ENCODE data around the gene IPPK. TPM values are rescaled to one million over a fixed set of nuclear protein-coding genes. Genes with fewer than 3 reads are reported as not detected.

The IPPK gene
- total and polyA plus RNA-seq, 2 donors (not counting 1 experiment from before 2014, with no cell fraction given), result 6.8 to 8.7 TPM

DNA sequence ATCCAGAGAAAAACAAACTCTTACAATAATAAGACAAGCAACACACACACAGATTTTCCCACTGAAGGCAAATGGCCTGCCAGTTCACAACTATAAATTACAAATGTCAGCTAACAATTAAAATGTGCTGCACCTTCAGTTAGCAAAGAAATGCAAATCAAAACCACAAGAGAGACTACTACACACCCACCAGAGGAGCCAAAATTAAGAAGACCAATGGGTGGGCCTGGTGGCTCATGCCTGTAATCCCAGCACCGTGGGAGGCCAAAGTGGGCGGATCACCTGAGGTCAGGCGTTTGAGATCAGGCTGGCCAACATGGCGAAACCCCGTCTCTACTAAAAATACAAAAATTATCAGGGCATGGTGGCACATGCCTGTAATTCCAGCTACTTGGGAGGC, 15.1 kb upstream of the IPPK start:
- Histone ChIP-seq H3K27me3 (replicated peaks in 1 of 4; ENCODE audit: control extremely low read depth in 1 of 4, control insufficient read depth in 3 of 4, insufficient read depth in 4 of 4, low read length in 3 of 4) (no peaks in the 10 kb centered on the region), H3K36me3 (replicated peaks in 1 of 2; ENCODE audit: control extremely low read depth in 1 of 2, control insufficient read depth in 1 of 2, extremely low read depth in 1 of 2, insufficient read depth in 2 of 2, low read length in 1 of 2) (no peaks in the 10 kb centered on the region), H3K79me2 (ENCODE audit: control insufficient read depth, insufficient read depth, low read length) (no peaks in the 10 kb centered on the region), H3K9ac (ENCODE audit: low read length) (no peak overlapping the region), H3K4me3 (ENCODE audit: control extremely low read depth in 1 of 5, extremely low read depth in 1 of 5, insufficient read depth in 1 of 5, low read depth in 2 of 5, low read length in 4 of 5) (no peak overlapping the region), H4K20me1 (ENCODE audit: control insufficient read depth, insufficient read depth, low read length, poor library complexity, severe bottlenecking) (no peaks in the 10 kb centered on the region), H3K9me3 (ENCODE audit: control extremely low read depth in 1 of 3, control insufficient read depth in 2 of 3, insufficient read depth in 1 of 3, low read length in 2 of 3) (peaks cover 0 to 20% (median 3%) of the 10 kb centered on the region in 3 donors), H3K4me2 (replicated peaks; ENCODE audit: low read depth, low read length, poor library complexity, severe bottlenecking) (no peak overlapping the region), H2AFZ (ENCODE audit: insufficient read depth, low read depth, low read length, poor library complexity, severe bottlenecking) (no peak overlapping the region), H3K4me1 (ENCODE audit: control insufficient read depth in 2 of 2, insufficient read depth in 2 of 2, low read length in 2 of 2) (peaks cover 0 to 3% of the 10 kb centered on the region in 2 donors), H3K27ac (ENCODE audit: low read length in 2 of 2) (no peak overlapping the region)
- TF ChIP-seq, protein P1, sequence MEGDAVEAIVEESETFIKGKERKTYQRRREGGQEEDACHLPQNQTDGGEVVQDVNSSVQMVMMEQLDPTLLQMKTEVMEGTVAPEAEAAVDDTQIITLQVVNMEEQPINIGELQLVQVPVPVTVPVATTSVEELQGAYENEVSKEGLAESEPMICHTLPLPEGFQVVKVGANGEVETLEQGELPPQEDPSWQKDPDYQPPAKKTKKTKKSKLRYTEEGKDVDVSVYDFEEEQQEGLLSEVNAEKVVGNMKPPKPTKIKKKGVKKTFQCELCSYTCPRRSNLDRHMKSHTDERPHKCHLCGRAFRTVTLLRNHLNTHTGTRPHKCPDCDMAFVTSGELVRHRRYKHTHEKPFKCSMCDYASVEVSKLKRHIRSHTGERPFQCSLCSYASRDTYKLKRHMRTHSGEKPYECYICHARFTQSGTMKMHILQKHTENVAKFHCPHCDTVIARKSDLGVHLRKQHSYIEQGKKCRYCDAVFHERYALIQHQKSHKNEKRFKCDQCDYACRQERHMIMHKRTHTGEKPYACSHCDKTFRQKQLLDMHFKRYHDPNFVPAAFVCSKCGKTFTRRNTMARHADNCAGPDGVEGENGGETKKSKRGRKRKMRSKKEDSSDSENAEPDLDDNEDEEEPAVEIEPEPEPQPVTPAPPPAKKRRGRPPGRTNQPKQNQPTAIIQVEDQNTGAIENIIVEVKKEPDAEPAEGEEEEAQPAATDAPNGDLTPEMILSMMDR (IDR thresholded peaks at IDR 0.05), result no peak
- no peak for TF ChIP-seq EZH2 (IDR thresholded peaks at IDR 0.05; ENCODE audit: borderline replicate concordance, insufficient read depth, low read depth, low read length, poor library complexity, severe bottlenecking)
- ChIA-PET CTCF (no interaction called here), POLR2A (no interaction called here)
- DNase-seq, result no peak
- intact Hi-C loops (cut with micrococcal nuclease), result no loop called here
- no peaks in the 10 kb centered on the region for H3K27me3 Mint-ChIP-seq
- no peak overlapping the region for H3K27ac Mint-ChIP-seq
- peaks cover 6% of the 10 kb centered on the region for H3K9me3 Mint-ChIP-seq (ENCODE audit: insufficient read depth)
- peaks cover 9% of the 10 kb centered on the region for H3K4me1 Mint-ChIP-seq
- no peak for ATAC-seq (ENCODE audit: low read depth)
- H3K4me3 Mint-ChIP-seq, result no peak overlapping the region
- 70% methylated on average over 3 of the region's 5 CpGs for WGBS (ENCODE audit: insufficient coverage)

DNA sequence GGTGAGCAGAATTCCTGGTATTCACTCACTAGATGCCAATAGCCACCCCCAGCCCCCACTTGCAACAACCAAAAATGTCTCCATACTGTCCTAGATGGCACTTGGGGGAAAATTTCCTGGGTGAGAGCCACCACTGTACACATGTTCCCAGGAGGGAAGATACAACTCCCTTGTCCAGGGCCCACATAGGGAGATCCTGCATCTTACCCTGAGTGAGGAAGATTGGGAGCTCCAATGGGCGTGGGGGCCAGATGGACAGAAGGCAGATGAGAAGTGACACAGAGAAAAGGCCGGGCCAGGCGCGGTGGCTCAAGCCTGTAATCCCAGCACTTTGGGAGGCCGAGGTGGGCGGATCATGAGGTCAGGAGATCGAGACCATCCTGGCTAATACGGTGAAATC, 12.3 kb upstream of the IPPK start:
- 100% methylated on average over 1 of the region's 8 CpGs for WGBS (ENCODE audit: insufficient coverage)
- no peak for TF ChIP-seq EZH2 (IDR thresholded peaks at IDR 0.05; ENCODE audit: borderline replicate concordance, insufficient read depth, low read depth, low read length, poor library complexity, severe bottlenecking)
- TF ChIP-seq, protein P1 (IDR thresholded peaks at IDR 0.05), result no peak

More for the DNA sequence above, 12.3 kb upstream of the IPPK start:
- Histone ChIP-seq H3K4me1 (ENCODE audit: control insufficient read depth in 2 of 2, insufficient read depth in 2 of 2, low read length in 2 of 2) (peaks cover 0 to 3% of the 10 kb centered on the region in 2 donors), H3K79me2 (ENCODE audit: control insufficient read depth, insufficient read depth, low read length) (no peaks in the 10 kb centered on the region), H3K4me2 (replicated peaks; ENCODE audit: low read depth, low read length, poor library complexity, severe bottlenecking) (no peak overlapping the region), H3K27ac (ENCODE audit: low read length in 2 of 2) (no peak overlapping the region), H4K20me1 (ENCODE audit: control insufficient read depth, insufficient read depth, low read length, poor library complexity, severe bottlenecking) (no peaks in the 10 kb centered on the region), H3K9ac (ENCODE audit: low read length) (no peak overlapping the region), H3K36me3 (replicated peaks in 1 of 2; ENCODE audit: control extremely low read depth in 1 of 2, control insufficient read depth in 1 of 2, extremely low read depth in 1 of 2, insufficient read depth in 2 of 2, low read length in 1 of 2) (no peaks in the 10 kb centered on the region), H3K9me3 (ENCODE audit: control extremely low read depth in 1 of 3, control insufficient read depth in 2 of 3, insufficient read depth in 1 of 3, low read length in 2 of 3) (peaks cover 0 to 5% (median 0%) of the 10 kb centered on the region in 3 donors), H3K4me3 (ENCODE audit: control extremely low read depth in 1 of 5, extremely low read depth in 1 of 5, insufficient read depth in 1 of 5, low read depth in 2 of 5, low read length in 4 of 5) (no peak overlapping the region), H2AFZ (ENCODE audit: insufficient read depth, low read depth, low read length, poor library complexity, severe bottlenecking) (no peak overlapping the region), H3K27me3 (replicated peaks in 1 of 4; ENCODE audit: control extremely low read depth in 1 of 4, control insufficient read depth in 3 of 4, insufficient read depth in 4 of 4, low read length in 3 of 4) (no peaks in the 10 kb centered on the region)
- ChIA-PET CTCF (no interaction called here), POLR2A (no interaction called here)
- DNase-seq (no peak), ATAC-seq (ENCODE audit: low read depth) (no peak)
- Mint-ChIP-seq H3K4me3 (no peak overlapping the region), H3K27me3 (no peaks in the 10 kb centered on the region), H3K9me3 (ENCODE audit: insufficient read depth) (peaks cover 5% of the 10 kb centered on the region), H3K27ac (no peak overlapping the region), H3K4me1 (peaks cover 9% of the 10 kb centered on the region)
- intact Hi-C loops (cut with micrococcal nuclease), result no loop called here
